HEK293T (cell line): ENCODE results near the gene CLDN15.
"Not testable (repeated sequence)": the region's sequence is repeated elsewhere in the genome, so short reads cannot be mapped to it uniquely, and the experiment has no call there.

Experiments
- CTCF ChIA-PET: fragments of 350-600 bp; formaldehyde crosslinking; extraction: SDS; loops from one replicate; lab custom pipeline; 2021; ENCODE audit warnings: antibody characterized with exemption, inconsistent platforms; lab: Yijun Ruan, JAX
- POLR2A ChIA-PET: fragments of 350-600 bp; formaldehyde crosslinking; extraction: SDS; loops from one replicate; lab custom pipeline; 2020; ENCODE audit warnings: antibody characterized with exemption, inconsistent platforms; lab: Yijun Ruan, JAX
- DNase-seq: peaks from one replicate; pipeline ENCODE4 v3.0.0; 2012; ENCODE audit warnings: mixed read lengths; ENCODE audit errors: extremely low spot score
- ARNT ChIP-seq: fragments of 450-650 bp; IDR thresholded peaks from 2 replicates; pipeline ENCODE4 v1.6.1; 2017; ENCODE audit warnings: mild to moderate bottlenecking
- BHLHE40 ChIP-seq: fragments of 450-650 bp; IDR thresholded peaks from 2 replicates; pipeline ENCODE4 v1.6.1; 2016; ENCODE audit warnings: mild to moderate bottlenecking, moderate library complexity, borderline replicate concordance
- CTBP1 ChIP-seq: fragments of 450-650 bp; IDR thresholded peaks from 2 replicates; pipeline ENCODE4 v1.6.1; 2016; ENCODE audit warnings: borderline replicate concordance
- ELF4 ChIP-seq: fragments of 450-650 bp; IDR thresholded peaks from 2 replicates; pipeline ENCODE4 v1.6.1; 2017; ENCODE audit warnings: antibody characterized with exemption
- FOXA1 ChIP-seq: fragments of 450-650 bp; IDR thresholded peaks from 2 replicates; pipeline ENCODE4 v1.6.1; 2016; ENCODE audit warnings: mild to moderate bottlenecking
- FOXK2 ChIP-seq: fragments of 450-650 bp; IDR thresholded peaks from 2 replicates; pipeline ENCODE4 v1.6.1; 2016; ENCODE audit warnings: mild to moderate bottlenecking
- FOXM1 ChIP-seq: fragments of 450-650 bp; IDR thresholded peaks from 2 replicates; pipeline ENCODE4 v1.6.1; 2017; ENCODE audit warnings: mild to moderate bottlenecking, borderline replicate concordance
- HDGF ChIP-seq: fragments of 450-650 bp; IDR thresholded peaks from 2 replicates; pipeline ENCODE4 v1.6.1; 2017; ENCODE audit warnings: antibody characterized with exemption, borderline replicate concordance
- L3MBTL2 ChIP-seq: fragments of 450-650 bp; conservative IDR thresholded peaks from 2 replicates; pipeline ENCODE4 v1.6.1; 2016; ENCODE audit warnings: mild to moderate bottlenecking
- LEF1 ChIP-seq: fragments of 450-650 bp; IDR thresholded peaks from 2 replicates; pipeline ENCODE4 v1.6.1; 2017; ENCODE audit warnings: mild to moderate bottlenecking, borderline replicate concordance
- NFRKB ChIP-seq: fragments of 450-650 bp; IDR thresholded peaks from 2 replicates; pipeline ENCODE4 v1.6.1; 2016; ENCODE audit warnings: mild to moderate bottlenecking, moderate library complexity
- PKNOX1 ChIP-seq: fragments of 450-650 bp; IDR thresholded peaks from 2 replicates; pipeline ENCODE4 v1.6.1; 2016
- SP1 ChIP-seq: fragments of 450-650 bp; IDR thresholded peaks from 2 replicates; pipeline ENCODE4 v1.6.1; 2017
- SUZ12 ChIP-seq: fragments of 450-650 bp; IDR thresholded peaks from 2 replicates; pipeline ENCODE4 v1.6.1; 2016; ENCODE audit warnings: mild to moderate bottlenecking
- TARDBP ChIP-seq: fragments of 450-650 bp; IDR thresholded peaks from 2 replicates; pipeline ENCODE4 v1.6.1; 2016
- ZNF384 ChIP-seq: fragments of 450-650 bp; IDR thresholded peaks from 2 replicates; pipeline ENCODE4 v1.6.1; 2016

Gene CLDN15

GRCh38 chr7:101210143-101210542, 27.5 kb downstream of the CLDN15 start:
- ChIA-PET CTCF (interaction anchor here (0.6 kb wide), 1 partner anchor 65 kb away, joined by 7 read pairs; no protein-coding TSS in a partner anchor), POLR2A (no interaction called here)
- DNase-seq = no peak
- TF ChIP-seq LEF1 (no peak), L3MBTL2 (no peak), SP1 (no peak), SUZ12 (no peak), CTBP1 (no peak), FOXM1 (no peak), ARNT (no peak), TARDBP (no peak)

- ChIA-PET POLR2A (no interaction called here), CTCF (no interaction called here)
- DNase-seq = no peak
- no peak for TF ChIP-seq TARDBP
- no peak for TF ChIP-seq FOXK2
- TF ChIP-seq FOXA1 = no peak
- TF ChIP-seq ELF4 = no peak
- no peak for TF ChIP-seq PKNOX1
- TF ChIP-seq LEF1 = no peak
- TF ChIP-seq CTBP1 = no peak
- no peak for TF ChIP-seq HDGF
- no peak for TF ChIP-seq SP1
- TF ChIP-seq BHLHE40 = no peak
- no peak for TF ChIP-seq SUZ12
- TF ChIP-seq ARNT = no peak
- no peak for TF ChIP-seq ZNF384
- no peak for TF ChIP-seq L3MBTL2
Measured at GRCh38 chr7:101208794-101209193, 28.8 kb downstream of the CLDN15 start.

- no peak for DNase-seq
- TF ChIP-seq FOXA1 (no peak), SP1 (no peak), ELF4 (no peak), NFRKB (no peak), PKNOX1 (no peak), FOXM1 (no peak), SUZ12 (no peak), ZNF384 (no peak), L3MBTL2 (no peak), HDGF (no peak), CTBP1 (no peak), TARDBP (no peak), LEF1 (no peak), FOXK2 (no peak), ARNT (no peak), BHLHE40 (no peak)
- POLR2A ChIA-PET = interaction anchor here (0.9 kb wide), 1 partner anchor 10 kb away, joined by 3 read pairs; the partner anchor contains the start of gene ZNHIT1
- CTCF ChIA-PET = no interaction called here
Measured at GRCh38 chr7:101207459-101207858, 30.1 kb downstream of the CLDN15 start.

GRCh38 chr7:101206665-101207042, 30.9 kb downstream of the CLDN15 start:
- CTCF ChIA-PET = no interaction called here
- no peak for TF ChIP-seq CTBP1
- no peak for TF ChIP-seq ZNF384
- no peak for TF ChIP-seq L3MBTL2
- no peak for TF ChIP-seq SUZ12
- no peak for TF ChIP-seq NFRKB
- no peak for DNase-seq
- POLR2A ChIA-PET = no interaction called here

GRCh38 chr7:101205901-101206664, 31.5 kb downstream of the CLDN15 start:
- ChIA-PET POLR2A (interaction anchor here (1.8 kb wide), 1 partner anchor 12 kb away, joined by 4 read pairs; the partner anchor contains the start of genes PLOD3 and ZNHIT1), CTCF (no interaction called here)
- no peak for TF ChIP-seq ZNF384
- no peak for TF ChIP-seq SP1
- TF ChIP-seq TARDBP = no peak
- TF ChIP-seq BHLHE40 = no peak
- TF ChIP-seq HDGF = no peak
- TF ChIP-seq FOXM1 = no peak
- no peak for TF ChIP-seq PKNOX1
- TF ChIP-seq CTBP1 = no peak
- no peak for DNase-seq

- ChIA-PET CTCF (interaction anchor here (1.3 kb wide), 1 partner anchor 60 kb away, joined by 6 read pairs; no protein-coding TSS in a partner anchor), POLR2A (interaction anchor here (1.8 kb wide), 1 partner anchor 14 kb away, joined by 4 read pairs; the partner anchor contains the start of genes PLOD3 and ZNHIT1)
- DNase-seq = not testable (repeated sequence)
Measured at GRCh38 chr7:101203740-101204738, 33.6 kb downstream of the CLDN15 start.
